Natural killer cell (primary cell): ENCODE results near the gene PSME1. TPM values are rescaled to one million over a fixed set of nuclear protein-coding genes. Genes with fewer than 3 reads are reported as not detected.
"Not testable (repeated sequence)": the region's sequence is repeated elsewhere in the genome, so short reads cannot be mapped to it uniquely, and the experiment has no call there.

Source experiments
- ATAC-seq, 3 donors: fragments of 150-1000 bp in 2 of 3; fragments of 200-7000 bp in 1 of 3; cut with Tn5 transposase; 1 replicate in 1 of 3; 2 replicates in 2 of 3; pipeline ENCODE4 v1.10.0; 2021; ENCODE audit warnings: mild to moderate bottlenecking in 2 of 3, moderate library complexity in 2 of 3
- DNase-seq, 2 donors: peaks; one replicate each; pipeline versions ENCODE4 v3.0.0 to v3.0.0-alpha.2; 2013 to 2021; ENCODE audit warnings: mixed read lengths in 1 of 2
- H3K27ac ChIP-seq: one replicate; pipeline ENCODE4 v1.5.1; 2013; ENCODE audit warnings: mild to moderate bottlenecking, low read length
- H3K27me3 ChIP-seq: one replicate; pipeline ENCODE4 v1.6.1; 2013; ENCODE audit warnings: low read length; ENCODE audit not compliant: control insufficient read depth, insufficient read depth
- H3K36me3 ChIP-seq: one replicate; pipeline ENCODE4 v1.6.1; 2013; ENCODE audit warnings: low read length; ENCODE audit not compliant: control insufficient read depth, insufficient read depth
- H3K4me1 ChIP-seq: one replicate; pipeline ENCODE4 v1.6.1; 2013; ENCODE audit warnings: low read length; ENCODE audit not compliant: control insufficient read depth, insufficient read depth
- H3K4me3 ChIP-seq: one replicate; pipeline ENCODE4 v1.5.1; 2013; ENCODE audit warnings: low read length
- H3K9me3 ChIP-seq: one replicate; pipeline ENCODE4 v1.6.1; 2013; ENCODE audit warnings: low read length; ENCODE audit not compliant: control insufficient read depth, insufficient read depth
- H3K27ac Mint-ChIP-seq, 2 donors: one replicate each; pipeline ENCODE4 v1.8.0; 2022; ENCODE audit warnings: mild to moderate bottlenecking in 2 of 2, mixed read lengths in 2 of 2, moderate library complexity in 1 of 2
- H3K27me3 Mint-ChIP-seq, 2 donors: one replicate each; pipeline ENCODE4 v1.8.0; 2022; ENCODE audit warnings: low read depth in 2 of 2, mixed read lengths in 2 of 2
- H3K36me3 Mint-ChIP-seq: one replicate; pipeline ENCODE4 v1.8.0; 2022; ENCODE audit warnings: mixed read lengths
- H3K4me1 Mint-ChIP-seq, 2 donors: one replicate each; pipeline ENCODE4 v1.8.0; 2022; ENCODE audit warnings: mixed read lengths in 2 of 2
- H3K4me3 Mint-ChIP-seq: one replicate; pipeline ENCODE4 v1.8.0; 2022; ENCODE audit warnings: mild to moderate bottlenecking, moderate library complexity, mixed read lengths
- H3K9me3 Mint-ChIP-seq, 2 donors: one replicate each; pipeline ENCODE4 v1.8.0; 2022; ENCODE audit warnings: mixed read lengths in 2 of 2
- CTCF ChIP-seq: fragments of 200-600 bp; IDR thresholded peaks from one replicate; pipeline ENCODE4 v1.8.0; 2022; ENCODE audit warnings: antibody characterized with exemption
- WGBS: methylation state at CpG from one replicate; pipeline ENCODE4 v1.1.7; 2013; ENCODE audit warnings: missing lambda C conversion rate; ENCODE audit not compliant: insufficient coverage; 5-methylcytosine and 5-hydroxymethylcytosine counted together
- intact Hi-C: fragments of 100-400 bp; cut with micrococcal nuclease; formaldehyde crosslinking; loops from one replicate; pipeline ENCODE4 v1.14.2; 2022
- total RNA-seq, 4 donors: library from RNA; stranded (reverse); fragments of 120-200 nt in 1 of 4; gene quantifications; one replicate each; pipeline versions ENCODE4 v1.2.3 to v1.2.4, GENCODE V29; 2013 to 2022

Gene PSME1
- total RNA-seq, 3 donors from 2014 or later (not counting 1 experiment from before 2014, with no cell fraction given), result 315 to 345 (median 318) TPM

DNA sequence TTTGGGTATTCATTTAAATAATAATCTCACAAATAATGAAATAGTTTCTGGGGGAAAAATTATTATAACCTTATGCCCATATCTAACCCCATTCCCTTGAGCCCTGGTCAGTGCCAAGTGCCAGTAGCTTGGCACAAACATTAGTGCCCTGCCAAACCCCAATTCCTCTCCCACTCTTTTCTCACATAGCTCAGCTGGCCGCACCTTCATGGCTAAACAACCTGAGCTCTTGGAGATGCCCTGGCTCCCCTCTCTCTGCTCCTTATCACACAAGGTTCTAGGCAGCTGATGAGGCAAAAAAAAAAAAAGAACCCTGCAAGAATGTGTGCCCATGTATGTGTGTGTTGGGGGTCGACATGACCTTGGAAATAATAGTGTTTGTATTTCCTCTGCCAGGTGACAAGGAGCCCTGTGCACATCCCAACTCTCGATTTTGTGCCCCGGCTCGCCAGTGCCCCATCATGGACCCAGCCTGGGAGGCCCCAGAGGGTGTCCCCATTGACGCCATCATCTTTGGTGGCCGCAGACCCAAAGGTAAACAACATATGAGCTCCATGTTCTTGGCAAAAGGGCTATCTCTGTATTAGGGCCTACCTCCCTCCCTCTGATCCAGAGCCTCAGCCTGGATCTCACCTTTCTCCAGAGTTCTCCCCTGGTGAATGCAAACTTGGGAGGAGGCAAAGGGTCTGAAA lies 33.5 kb upstream of the PSME1 start:
- Histone ChIP-seq H3K9me3 (no peaks in the 10 kb centered on the region), H3K36me3 (peaks cover 17% of the 10 kb centered on the region), H3K27me3 (no peaks in the 10 kb centered on the region), H3K4me1 (no peaks in the 10 kb centered on the region), H3K27ac (no peak overlapping the region), H3K4me3 (no peak overlapping the region)
- Mint-ChIP-seq H3K4me1 (no peaks in the 10 kb centered on the region), H3K9me3 (no peaks in the 10 kb centered on the region), H3K36me3 (peaks cover 10% of the 10 kb centered on the region), H3K27ac (no peak overlapping the region), H3K27me3 (no peaks in the 10 kb centered on the region), H3K4me3 (no peak overlapping the region)
- no peak for TF ChIP-seq CTCF
- 97% methylated on average over 7 of the region's 7 CpGs for WGBS
- DNase-seq, result no peak
- no peak for ATAC-seq
- intact Hi-C loops, result no loop called here

DNA sequence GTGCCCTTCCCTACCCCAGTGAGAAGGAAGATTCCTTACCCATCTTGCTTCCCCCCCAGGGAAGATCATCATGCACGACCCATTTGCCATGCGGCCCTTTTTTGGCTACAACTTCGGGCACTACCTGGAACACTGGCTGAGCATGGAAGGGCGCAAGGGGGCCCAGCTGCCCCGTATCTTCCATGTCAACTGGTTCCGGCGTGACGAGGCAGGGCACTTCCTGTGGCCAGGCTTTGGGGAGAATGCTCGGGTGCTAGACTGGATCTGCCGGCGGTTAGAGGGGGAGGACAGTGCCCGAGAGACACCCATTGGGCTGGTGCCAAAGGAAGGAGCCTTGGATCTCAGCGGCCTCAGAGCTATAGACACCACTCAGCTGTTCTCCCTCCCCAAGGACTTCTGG lies 32.5 kb upstream of the PSME1 start:
- H3K9me3 ChIP-seq, result no peaks in the 10 kb centered on the region
- H3K4me3 ChIP-seq, result no peak overlapping the region
- no peak for ATAC-seq
- peaks cover 2% of the 10 kb centered on the region for H3K4me1 ChIP-seq
- intact Hi-C loops, result no loop called here
- H3K27me3 ChIP-seq, result no peaks in the 10 kb centered on the region
- no peak overlapping the region for H3K27ac ChIP-seq
- no peak for TF ChIP-seq CTCF
- H3K36me3 ChIP-seq, result peaks cover 14% of the 10 kb centered on the region
- no peak for DNase-seq
- no peak overlapping the region for H3K4me3 Mint-ChIP-seq
- H3K27ac Mint-ChIP-seq, result no peak overlapping the region
- no peaks in the 10 kb centered on the region for H3K9me3 Mint-ChIP-seq
- 95% methylated on average over 13 of the region's 13 CpGs for WGBS
- peaks cover 1 to 2% of the 10 kb centered on the region in 2 donors for H3K4me1 Mint-ChIP-seq
- peaks cover 10% of the 10 kb centered on the region for H3K36me3 Mint-ChIP-seq
- no peaks in the 10 kb centered on the region for H3K27me3 Mint-ChIP-seq

GRCh38 chr14:24105609-24106239 lies 30.3 kb upstream of the PSME1 start:
- H3K27me3 ChIP-seq, H3K36me3 ChIP-seq, H3K27ac Mint-ChIP-seq, H3K9me3 Mint-ChIP-seq, intact Hi-C loops, H3K27ac ChIP-seq, DNase-seq, ATAC-seq, H3K4me3 ChIP-seq, H3K4me3 Mint-ChIP-seq, H3K4me1 ChIP-seq, H3K4me1 Mint-ChIP-seq, H3K27me3 Mint-ChIP-seq, H3K9me3 ChIP-seq, H3K36me3 Mint-ChIP-seq: not testable (repeated sequence)
- WGBS, result 94% methylated on average over 8 of the region's 8 CpGs

DNA sequence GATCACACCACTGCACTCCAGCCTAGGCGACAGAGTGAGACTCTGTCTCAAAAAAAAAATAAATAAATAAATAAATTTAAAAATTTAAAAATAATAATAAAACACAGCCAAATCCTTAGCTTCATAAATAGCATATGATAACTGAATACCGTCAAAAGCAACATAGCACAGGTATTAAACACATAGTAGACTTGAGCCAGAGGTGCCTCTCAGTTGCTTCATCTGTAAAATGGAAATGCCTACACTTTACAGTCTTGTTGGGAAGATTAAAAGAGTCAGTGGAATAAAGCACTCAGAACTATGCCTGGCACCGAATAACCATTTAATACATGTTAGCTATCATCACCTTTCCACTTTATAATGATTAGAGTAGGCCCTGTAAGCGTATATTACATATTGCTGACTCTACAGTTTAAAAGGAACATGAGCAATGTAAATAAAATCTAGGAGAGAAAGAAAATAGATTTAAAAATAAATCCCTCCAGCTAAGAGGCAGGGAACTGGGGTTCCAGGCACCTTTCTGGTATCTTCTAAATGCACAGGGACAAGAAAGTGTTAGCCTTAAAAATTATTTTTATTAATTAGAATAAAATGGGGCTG lies 29.2 kb upstream of the PSME1 start:
- H3K9me3 Mint-ChIP-seq, result no peaks in the 10 kb centered on the region
- H3K27ac Mint-ChIP-seq, result no peak overlapping the region
- WGBS, result no CpG with 5 or more reads among the region's 4 CpGs
- ATAC-seq (no peak), DNase-seq (no peak)
- peaks cover 6% of the 10 kb centered on the region for H3K4me1 ChIP-seq
- H3K27me3 ChIP-seq, result no peaks in the 10 kb centered on the region
- H3K4me3 Mint-ChIP-seq, result no peak overlapping the region
- no peak for TF ChIP-seq CTCF
- H3K9me3 ChIP-seq, result no peaks in the 10 kb centered on the region
- no peak overlapping the region for H3K4me3 ChIP-seq
- peaks cover 7% of the 10 kb centered on the region for H3K36me3 ChIP-seq
- no peak overlapping the region for H3K27ac ChIP-seq
- H3K27me3 Mint-ChIP-seq, result no peaks in the 10 kb centered on the region
- H3K36me3 Mint-ChIP-seq, result peaks cover 10% of the 10 kb centered on the region
- intact Hi-C loops, result no loop called here
- peaks cover 8% of the 10 kb centered on the region in 2 donors for H3K4me1 Mint-ChIP-seq
